Measurements from ENCODE around the gene ZRANB1.

GRCh38 chr10:124894569-124895215 lies 47.2 kb upstream of the ZRANB1 start:
- TF ChIP-seq, protein P1, sequence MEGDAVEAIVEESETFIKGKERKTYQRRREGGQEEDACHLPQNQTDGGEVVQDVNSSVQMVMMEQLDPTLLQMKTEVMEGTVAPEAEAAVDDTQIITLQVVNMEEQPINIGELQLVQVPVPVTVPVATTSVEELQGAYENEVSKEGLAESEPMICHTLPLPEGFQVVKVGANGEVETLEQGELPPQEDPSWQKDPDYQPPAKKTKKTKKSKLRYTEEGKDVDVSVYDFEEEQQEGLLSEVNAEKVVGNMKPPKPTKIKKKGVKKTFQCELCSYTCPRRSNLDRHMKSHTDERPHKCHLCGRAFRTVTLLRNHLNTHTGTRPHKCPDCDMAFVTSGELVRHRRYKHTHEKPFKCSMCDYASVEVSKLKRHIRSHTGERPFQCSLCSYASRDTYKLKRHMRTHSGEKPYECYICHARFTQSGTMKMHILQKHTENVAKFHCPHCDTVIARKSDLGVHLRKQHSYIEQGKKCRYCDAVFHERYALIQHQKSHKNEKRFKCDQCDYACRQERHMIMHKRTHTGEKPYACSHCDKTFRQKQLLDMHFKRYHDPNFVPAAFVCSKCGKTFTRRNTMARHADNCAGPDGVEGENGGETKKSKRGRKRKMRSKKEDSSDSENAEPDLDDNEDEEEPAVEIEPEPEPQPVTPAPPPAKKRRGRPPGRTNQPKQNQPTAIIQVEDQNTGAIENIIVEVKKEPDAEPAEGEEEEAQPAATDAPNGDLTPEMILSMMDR (IDR thresholded peaks at IDR 0.05) = no peak
- no peak for TF ChIP-seq POLR2A (IDR thresholded peaks at IDR 0.05)

Measured in uterus (tissue), 2 donors.